GM13977 (cell line): ENCODE results near the gene ADCK2.
"Not testable (repeated sequence)": the region's sequence is repeated elsewhere in the genome, so short reads cannot be mapped to it uniquely, and the experiment has no call there.

Experiments
- DNase-seq: peaks from one replicate; pipeline ENCODE4 v3.0.0; 2012; ENCODE audit warnings: low spot score
- CTCF ChIP-seq: IDR thresholded peaks from 2 replicates; pipeline ENCODE4 v1.5.1; 2012; ENCODE audit warnings: mild to moderate bottlenecking, control low read depth; ENCODE audit not compliant: insufficient read depth; ENCODE audit errors: extremely low read depth, missing control alignments
- in situ Hi-C: fragments of 300-500 bp; cut with MboI; formaldehyde crosslinking; loops from one replicate; pipeline ENCODE4 v1.12.0; 2022; ENCODE audit warnings: low sequenced_read_pairs, low pct_unique_long_range_greater_than_20kb, mixed read lengths, inconsistent platforms; ENCODE audit not compliant: unreplicated experiment

Gene ADCK2

GRCh38 chr7:140734096-140734495 lies 61.4 kb downstream of the ADCK2 start:
- in situ Hi-C loops, result no loop called here
- no peak for DNase-seq
- TF ChIP-seq CTCF, result no peak

- TF ChIP-seq CTCF, result no peak
- DNase-seq, result no peak
- in situ Hi-C loops, result no loop called here
Observed at GRCh38 chr7:140734729-140735128, 62.0 kb downstream of the ADCK2 start.

- no peak for TF ChIP-seq CTCF
- in situ Hi-C loops, result no loop called here
- no peak for DNase-seq
Observed at GRCh38 chr7:140738280-140738679, 65.5 kb downstream of the ADCK2 start.

GRCh38 chr7:140743255-140743654 lies 70.5 kb downstream of the ADCK2 start:
- DNase-seq, in situ Hi-C loops: not testable (repeated sequence)

- DNase-seq, result no peak
- TF ChIP-seq CTCF, result no peak
- in situ Hi-C loops, result no loop called here
Observed at GRCh38 chr7:140744005-140744404, 71.3 kb downstream of the ADCK2 start.
